OCI-LY7 (cell line): ENCODE data around the gene CDH16.

ENCODE experiments used
- CTCF ChIP-seq: fragments of 200-600 bp; sonication (generic); conservative IDR thresholded peaks from 2 replicates; pipeline ENCODE4 v1.5.1; 2014; ENCODE audit warnings: mild to moderate bottlenecking, antibody characterized with exemption, low read length, moderate library complexity, mixed read lengths
- EZH2phosphoT487 ChIP-seq: fragments of 200-600 bp; sonication (generic); IDR thresholded peaks from 2 replicates; pipeline ENCODE4 v1.6.1; 2018; ENCODE audit warnings: low read depth, borderline replicate concordance, mild to moderate bottlenecking, mixed run types, antibody characterized with exemption, low read length, moderate library complexity, mixed read lengths

GRCh38 chr16:66926961-66927436 lies 8.3 kb upstream of the CDH16 start:
- TF ChIP-seq CTCF (no peak), EZH2phosphoT487 (no peak)
